GM18519 (cell line): ENCODE results near the gene SMU1.

Source experiments
- ATAC-seq: cut with Tn5 transposase; IDR thresholded peaks from one replicate; pipeline ENCODE4 v1.9.1; 2021; ENCODE audit warnings: mild to moderate bottlenecking, moderate library complexity; ENCODE audit not compliant: unreplicated experiment, low FRiP score

SMU1 gene

GRCh38 chr9:33076046-33077004 is at the start of gene SMU1:
TSS of gene SMU1 (minus strand) at chr9:33076674. CDS start at chr9:33076608, 66 bp downstream.
- peak; percentile 99 for ATAC-seq

DNA sequence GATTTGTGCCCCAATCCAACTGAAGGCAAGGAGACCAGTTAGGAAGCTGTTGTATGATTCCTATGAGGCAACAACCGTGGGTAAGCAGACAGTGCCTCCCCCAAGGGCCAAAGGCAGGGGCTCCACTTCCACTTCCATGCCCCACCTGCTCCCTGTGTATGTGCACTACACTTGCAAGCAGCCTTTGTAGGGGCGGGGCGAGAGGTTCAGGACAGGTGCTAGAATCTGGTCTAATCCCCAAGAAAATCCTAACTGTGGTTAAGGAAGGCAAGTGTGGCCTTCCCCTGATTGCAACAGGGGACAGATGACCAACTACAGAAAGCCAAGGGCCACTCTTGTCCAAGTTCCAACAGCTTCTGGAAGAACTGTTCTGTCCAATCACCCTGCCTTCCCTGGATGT is 49.0 kb upstream of the SMU1 start:
- ATAC-seq, result no peak

- no peak for ATAC-seq
Observed at GRCh38 chr9:33124751-33125381, 48.4 kb upstream of the SMU1 start.

DNA sequence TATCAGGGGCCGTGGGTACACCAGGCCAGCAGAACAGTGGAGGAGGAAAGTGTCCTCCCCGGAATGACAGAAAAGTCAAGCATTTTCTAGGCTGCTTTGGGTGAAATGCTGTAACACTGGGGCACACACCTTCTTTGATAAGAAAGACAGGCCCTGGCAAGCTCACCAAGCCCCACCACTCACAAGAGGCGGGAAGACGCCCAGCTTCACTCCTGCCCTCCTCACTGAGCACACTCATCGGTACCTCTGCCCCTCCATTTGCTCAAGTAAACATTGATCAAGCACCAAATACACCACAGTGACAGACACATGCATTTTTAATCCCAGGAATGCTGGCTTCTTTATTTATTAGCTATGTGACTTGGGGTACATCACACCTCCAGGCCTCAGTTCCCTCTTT is 47.6 kb upstream of the SMU1 start:
- ATAC-seq, result no peak

GRCh38 chr9:33123407-33124031 is 47.0 kb upstream of the SMU1 start:
- ATAC-seq, result no peak

DNA sequence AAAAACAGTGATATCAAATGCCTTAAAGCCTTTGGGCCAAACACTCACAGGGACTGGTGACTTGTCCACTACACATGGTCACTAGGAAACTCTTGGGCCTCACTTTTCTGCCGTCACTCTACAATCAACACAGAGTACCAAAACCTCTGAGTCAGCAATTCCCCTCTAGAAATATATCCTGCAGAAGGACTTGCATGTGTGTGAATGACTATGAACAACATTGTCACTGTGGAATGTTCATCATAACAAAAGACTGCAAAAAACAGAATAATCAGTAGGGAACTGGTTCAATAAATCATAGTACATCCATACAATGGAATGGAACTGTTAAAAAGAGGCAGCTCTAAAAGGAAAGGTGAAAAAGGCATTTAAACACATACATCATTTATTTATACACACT is 44.1 kb upstream of the SMU1 start:
- ATAC-seq, result no peak

DNA sequence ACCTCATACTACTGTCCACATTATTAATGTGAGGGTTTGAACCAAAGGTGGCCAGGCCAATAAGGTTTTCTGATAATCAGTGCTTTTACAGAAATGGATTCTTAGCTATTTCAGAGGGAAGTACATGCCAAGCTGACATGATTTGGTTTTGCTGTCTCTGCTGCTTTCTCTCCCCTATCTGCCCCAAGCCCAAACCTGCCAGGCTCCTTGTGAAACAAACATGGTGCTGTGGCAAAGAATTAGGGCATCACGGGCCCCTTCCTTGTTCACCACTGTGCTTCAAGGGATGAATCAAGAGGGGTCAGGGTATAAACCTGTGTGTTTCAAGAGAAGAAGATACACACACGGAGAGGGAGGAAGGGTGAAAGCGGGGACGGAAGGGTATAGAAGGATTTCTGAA is 41.3 kb upstream of the SMU1 start:
- ATAC-seq, result no peak

DNA sequence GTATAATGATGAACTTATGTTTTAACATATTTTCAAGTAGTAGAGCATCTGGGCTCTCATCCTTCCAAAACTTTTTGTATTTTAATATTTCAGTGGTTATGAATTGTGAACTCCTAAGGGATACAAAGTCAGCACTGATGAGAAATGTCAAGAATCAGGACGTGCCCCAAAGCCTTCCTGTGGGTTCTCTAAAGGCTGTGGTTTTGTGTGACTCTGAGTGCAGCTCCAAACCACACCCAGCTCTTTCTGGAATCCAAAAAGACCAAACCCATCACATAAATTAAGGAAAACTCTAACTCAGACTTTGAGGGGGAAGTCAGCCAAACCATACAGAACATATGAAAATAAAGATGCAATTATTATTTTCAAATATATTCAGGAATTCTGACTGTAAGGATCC is 40.8 kb upstream of the SMU1 start:
- no peak for ATAC-seq

DNA sequence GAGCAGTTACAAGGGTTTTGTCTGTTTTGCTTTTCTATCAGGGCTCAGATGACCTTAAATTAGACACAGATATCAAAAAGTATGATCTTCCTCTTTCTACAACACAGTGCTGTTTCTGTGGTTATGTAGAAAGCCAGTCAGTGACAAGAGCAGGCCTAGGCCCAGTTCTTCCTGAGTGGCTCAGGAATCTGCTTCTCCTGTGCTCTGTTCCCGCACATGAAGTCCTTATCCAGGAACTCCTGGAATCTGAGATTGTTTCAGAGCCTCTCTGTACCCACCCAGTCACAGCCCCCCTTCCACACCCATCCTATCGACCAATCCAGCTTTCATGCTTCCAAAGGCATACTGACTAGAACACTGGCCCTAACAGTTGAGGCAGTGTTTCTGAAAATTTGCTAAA is 40.4 kb upstream of the SMU1 start:
- no peak for ATAC-seq

DNA sequence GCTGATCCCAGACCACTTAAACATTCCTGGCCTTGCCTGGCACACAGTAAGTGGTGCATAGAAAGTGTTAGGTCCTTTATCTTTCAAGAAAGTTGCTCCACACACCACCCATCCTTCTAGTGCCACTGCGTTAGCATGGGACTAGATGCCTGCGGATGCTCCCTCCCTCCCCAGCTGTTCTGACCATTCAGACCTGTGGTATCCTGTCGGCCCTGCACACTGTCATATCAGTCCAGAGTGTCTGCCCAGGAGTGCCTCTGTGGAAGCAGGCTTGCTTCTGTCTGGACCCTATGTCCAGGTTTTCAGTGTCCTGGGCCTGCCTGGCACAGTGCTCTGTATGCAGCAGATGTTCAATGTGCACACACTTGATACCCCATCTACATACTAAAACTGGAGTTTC is 38.3 kb upstream of the SMU1 start:
- ATAC-seq, result no peak

- no peak for ATAC-seq
Observed at GRCh38 chr9:33113799-33114547, 37.5 kb upstream of the SMU1 start.

GRCh38 chr9:33112094-33112493 is 35.6 kb upstream of the SMU1 start:
- no peak for ATAC-seq

- ATAC-seq, result no peak
Observed at GRCh38 chr9:33111631-33112030, 35.2 kb upstream of the SMU1 start.

GRCh38 chr9:33110686-33111085 is 34.2 kb upstream of the SMU1 start:
- ATAC-seq, result no peak

GRCh38 chr9:33109850-33110595 is 33.5 kb upstream of the SMU1 start:
- no peak for ATAC-seq

DNA sequence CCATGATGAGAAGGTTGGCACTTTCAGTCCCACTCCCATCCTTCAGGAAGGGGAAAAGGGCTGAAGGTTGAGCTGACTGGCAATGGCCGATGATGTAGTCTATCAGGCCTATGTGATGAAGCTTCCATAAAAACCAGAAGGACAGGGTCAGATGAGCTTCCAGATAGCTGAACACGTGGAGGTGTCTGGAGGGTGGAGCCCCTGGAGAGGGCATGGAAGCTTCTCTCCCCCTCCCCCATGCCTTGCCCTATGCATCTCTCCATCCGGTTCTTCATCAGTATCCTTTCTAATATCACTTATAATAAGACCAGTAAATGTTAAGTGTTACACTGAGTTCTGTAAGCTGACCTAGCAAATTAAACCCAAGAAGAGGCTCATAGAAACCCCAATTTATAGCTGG is 32.6 kb upstream of the SMU1 start:
- no peak for ATAC-seq

- no peak for ATAC-seq
Observed at GRCh38 chr9:33108472-33108871, 32.0 kb upstream of the SMU1 start.

DNA sequence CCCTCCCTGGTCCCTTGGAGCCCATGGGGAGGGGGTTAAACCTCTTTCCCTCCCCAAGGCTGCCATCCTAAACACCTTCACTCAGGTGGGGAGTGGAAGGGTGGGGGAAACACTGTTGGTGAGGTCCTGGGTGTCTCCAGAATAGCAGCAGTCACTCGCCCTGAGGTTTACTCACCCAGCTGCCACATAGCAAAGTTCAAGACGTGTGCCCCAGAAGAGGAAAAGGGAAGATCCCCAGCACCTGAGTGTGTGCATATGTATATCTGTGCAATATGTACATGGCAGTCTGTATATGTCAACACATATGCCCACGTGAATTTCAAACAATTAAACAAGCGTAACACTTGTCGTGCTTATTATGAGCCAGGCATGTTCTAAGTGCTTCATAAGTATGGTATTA is 31.3 kb upstream of the SMU1 start:
- ATAC-seq, result no peak

- ATAC-seq, result no peak
Observed at GRCh38 chr9:33106827-33107621, 30.6 kb upstream of the SMU1 start.
